Thoracic aorta (tissue), 2 donors: Measurements from ENCODE around the gene KAZN. TPM values are rescaled to one million over a fixed set of nuclear protein-coding genes. Genes with fewer than 3 reads are reported as not detected.

Experiments used
- ATAC-seq: fragments of 150-250 bp; one replicate; pipeline ENCODE4 v1.8.0; 2017; ENCODE audit warnings: low read depth; ENCODE audit not compliant: insufficient number of reproducible peaks, low FRiP score
- DNase-seq: peaks from one replicate; pipeline ENCODE4 v3.0.0-alpha.2; 2020; ENCODE audit warnings: low spot score
- H3K27ac ChIP-seq, 2 donors: fragments of 200-600 bp; sonication (generic); 1 replicate in 1 of 2; 2 replicates in 1 of 2; pipeline ENCODE4 v1.5.1; 2016; ENCODE audit warnings: mild to moderate bottlenecking in 2 of 2, moderate library complexity in 2 of 2
- H3K27me3 ChIP-seq: fragments of 200-600 bp; sonication (generic); replicated peaks from 2 replicates; pipeline ENCODE4 v1.6.0; 2016; ENCODE audit warnings: mild to moderate bottlenecking; ENCODE audit not compliant: insufficient read depth
- H3K36me3 ChIP-seq: fragments of 200-600 bp; sonication (generic); one replicate; pipeline ENCODE4 v1.5.1; 2016
- H3K4me1 ChIP-seq, 2 donors: fragments of 200-600 bp; sonication (generic); 1 replicate in 1 of 2; 2 replicates in 1 of 2; pipeline versions ENCODE4 v1.5.1 to v1.6.0; 2016; ENCODE audit warnings: low read depth in 2 of 2, mild to moderate bottlenecking in 1 of 2; ENCODE audit not compliant: control insufficient read depth in 1 of 2
- H3K4me3 ChIP-seq: fragments of 200-600 bp; sonication (generic); 2 replicates; pipeline ENCODE4 v1.5.1; 2016; ENCODE audit warnings: mild to moderate bottlenecking
- H3K9me3 ChIP-seq: fragments of 200-600 bp; sonication (generic); 2 replicates; pipeline ENCODE4 v1.5.1; 2016
- CTCF ChIP-seq: fragments of 200-600 bp; sonication (generic); IDR thresholded peaks from one replicate; pipeline ENCODE4 v1.5.1; 2019; ENCODE audit warnings: antibody characterized with exemption
- total RNA-seq, 2 donors: library from RNA; depleted of rRNA; stranded (reverse); fragments of >200 nt; gene quantifications; one replicate each; pipeline versions ENCODE4 v1.1.0 to v1.2.3, GENCODE V29; 2016

The KAZN gene
- total RNA-seq, 2 donors from 2014 or later: 17.4 to 30.3 TPM

- no peak for TF ChIP-seq CTCF
- Histone ChIP-seq H3K4me3 (no peak overlapping the region), H3K27me3 (no peaks in the 10 kb centered on the region), H3K4me1 (no peaks in the 10 kb centered on the region), H3K27ac (no peak overlapping the region), H3K36me3 (no peaks in the 10 kb centered on the region), H3K9me3 (peaks cover 4% of the 10 kb centered on the region)
- no peak for DNase-seq
- ATAC-seq: no peak
Measured at GRCh38 chr1:14568716-14569355, 29.6 kb upstream of the KAZN start.

GRCh38 chr1:14570514-14570913 lies 28.0 kb upstream of the KAZN start:
- no peak overlapping the region for H3K4me3 ChIP-seq
- DNase-seq: no peak
- TF ChIP-seq CTCF: no peak
- no peaks in the 10 kb centered on the region for H3K36me3 ChIP-seq
- peaks cover 4% of the 10 kb centered on the region for H3K9me3 ChIP-seq
- ATAC-seq: no peak
- no peak overlapping the region for H3K27ac ChIP-seq
- no peaks in the 10 kb centered on the region for H3K27me3 ChIP-seq
- H3K4me1 ChIP-seq: no peaks in the 10 kb centered on the region

GRCh38 chr1:14571810-14572767 lies 26.4 kb upstream of the KAZN start:
- DNase-seq (no peak), ATAC-seq (no peak)
- Histone ChIP-seq H3K36me3 (no peaks in the 10 kb centered on the region), H3K27me3 (no peaks in the 10 kb centered on the region), H3K9me3 (no peaks in the 10 kb centered on the region), H3K4me3 (no peak overlapping the region), H3K27ac (no peak overlapping the region), H3K4me1 (no peaks in the 10 kb centered on the region)
- TF ChIP-seq CTCF: no peak

GRCh38 chr1:14572861-14573260 lies 25.6 kb upstream of the KAZN start:
- H3K27me3 ChIP-seq: no peaks in the 10 kb centered on the region
- no peak for ATAC-seq
- no peak overlapping the region for H3K27ac ChIP-seq
- H3K4me1 ChIP-seq: no peaks in the 10 kb centered on the region
- H3K36me3 ChIP-seq: no peaks in the 10 kb centered on the region
- DNase-seq: no peak
- no peak overlapping the region for H3K4me3 ChIP-seq
- no peak for TF ChIP-seq CTCF
- H3K9me3 ChIP-seq: no peaks in the 10 kb centered on the region

GRCh38 chr1:14576155-14576554 lies 22.3 kb upstream of the KAZN start:
- TF ChIP-seq CTCF: no peak
- no peaks in the 10 kb centered on the region for H3K9me3 ChIP-seq
- no peak overlapping the region for H3K4me3 ChIP-seq
- DNase-seq (no peak), ATAC-seq (no peak)
- H3K4me1 ChIP-seq: no peaks in the 10 kb centered on the region
- no peaks in the 10 kb centered on the region for H3K27me3 ChIP-seq
- no peaks in the 10 kb centered on the region for H3K36me3 ChIP-seq
- H3K27ac ChIP-seq: no peak overlapping the region
